Right lobe of liver (tissue), 4 donors: ENCODE measurements around the gene CLIC6.

ENCODE experiments used
- POLR2A ChIP-seq: fragments of 450-650 bp; IDR thresholded peaks from one replicate; pipeline ENCODE4 v1.6.1; 2017; ENCODE audit warnings: antibody characterized with exemption, mild to moderate bottlenecking
- TF ChIP-seq, protein P1 (sequence below), 4 donors: fragments of 200-600 bp in 3 of 4; fragments of 450-650 bp in 1 of 4; IDR thresholded peaks; one replicate each; pipeline versions ENCODE4 v1.5.1 to v1.8.0; 2016 to 2022; ENCODE audit warnings: antibody characterized with exemption in 4 of 4, mild to moderate bottlenecking in 2 of 4
- donor health status: DM: no; HTN: no; CAD: no.
- donor health status: DM: no; HTN: no; CAD: no.
- donor health status: DM: no; HTN: yes; CAD: no.

DNA sequence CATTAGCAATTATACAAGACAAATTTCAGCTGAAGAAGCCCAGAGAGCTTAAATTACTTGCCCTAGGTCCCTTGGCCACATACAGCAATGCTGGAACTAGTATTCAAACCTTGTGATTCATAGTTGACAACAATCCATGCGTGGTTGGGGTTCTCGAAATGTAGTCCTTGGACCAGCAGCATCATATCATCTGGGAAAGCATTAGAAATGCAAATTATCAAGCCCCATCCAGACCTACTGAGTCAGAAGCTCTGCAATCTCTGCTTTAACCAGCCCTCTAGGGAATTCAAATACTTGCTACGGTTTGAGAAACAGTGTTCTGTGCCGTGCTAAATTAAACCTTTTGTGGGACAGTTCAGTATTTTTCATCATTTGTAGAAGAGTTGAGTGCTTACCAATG, 65.1 kb downstream of the CLIC6 start:
- TF ChIP-seq, protein P1, sequence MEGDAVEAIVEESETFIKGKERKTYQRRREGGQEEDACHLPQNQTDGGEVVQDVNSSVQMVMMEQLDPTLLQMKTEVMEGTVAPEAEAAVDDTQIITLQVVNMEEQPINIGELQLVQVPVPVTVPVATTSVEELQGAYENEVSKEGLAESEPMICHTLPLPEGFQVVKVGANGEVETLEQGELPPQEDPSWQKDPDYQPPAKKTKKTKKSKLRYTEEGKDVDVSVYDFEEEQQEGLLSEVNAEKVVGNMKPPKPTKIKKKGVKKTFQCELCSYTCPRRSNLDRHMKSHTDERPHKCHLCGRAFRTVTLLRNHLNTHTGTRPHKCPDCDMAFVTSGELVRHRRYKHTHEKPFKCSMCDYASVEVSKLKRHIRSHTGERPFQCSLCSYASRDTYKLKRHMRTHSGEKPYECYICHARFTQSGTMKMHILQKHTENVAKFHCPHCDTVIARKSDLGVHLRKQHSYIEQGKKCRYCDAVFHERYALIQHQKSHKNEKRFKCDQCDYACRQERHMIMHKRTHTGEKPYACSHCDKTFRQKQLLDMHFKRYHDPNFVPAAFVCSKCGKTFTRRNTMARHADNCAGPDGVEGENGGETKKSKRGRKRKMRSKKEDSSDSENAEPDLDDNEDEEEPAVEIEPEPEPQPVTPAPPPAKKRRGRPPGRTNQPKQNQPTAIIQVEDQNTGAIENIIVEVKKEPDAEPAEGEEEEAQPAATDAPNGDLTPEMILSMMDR (IDR thresholded peaks at IDR 0.05) = no peak
- no peak for TF ChIP-seq POLR2A
